OCI-LY3 (cell line): ENCODE measurements around the gene ATG3.
"Not testable (repeated sequence)": the region's sequence is repeated elsewhere in the genome, so short reads cannot be mapped to it uniquely, and the experiment has no call there.

Experiments used
- H2AFZ ChIP-seq: fragments of 200-600, 300-600 bp; shearing (Covaris generic); 2 replicates; pipeline ENCODE4 v1.6.0; 2014; ENCODE audit warnings: antibody characterized with exemption, low read depth, low read length
- H3K27ac ChIP-seq: fragments of 200-600, 300-600 bp; sonication (generic); 2 replicates; pipeline ENCODE4 v1.5.1; 2014; ENCODE audit warnings: mild to moderate bottlenecking, low read length, moderate library complexity, mixed read lengths
- H3K27me3 ChIP-seq: fragments of 200-600, 300-600 bp; sonication (generic); 2 replicates; pipeline ENCODE4 v1.6.1; 2014; ENCODE audit warnings: low read depth, low read length, mixed read lengths
- H3K36me3 ChIP-seq: fragments of 200-600, 300-600 bp; sonication (generic); replicated peaks from 2 replicates; pipeline ENCODE3; 2014; ENCODE audit warnings: low read depth, low read length, mixed read lengths
- H3K4me1 ChIP-seq: fragments of 300-600, 200-600 bp; sonication (generic); 2 replicates; pipeline ENCODE4 v1.6.1; 2014; ENCODE audit warnings: low read length, mixed read lengths
- H3K4me2 ChIP-seq: fragments of 200-600, 300-600 bp; sonication (generic); 2 replicates; pipeline ENCODE4 v1.6.1; 2014; ENCODE audit warnings: low read length, mixed read lengths
- H3K4me3 ChIP-seq: fragments of 300-600, 200-600 bp; sonication (generic); 2 replicates; pipeline ENCODE4 v1.5.1; 2014; ENCODE audit warnings: antibody characterized with exemption, mild to moderate bottlenecking, low read length, moderate library complexity
- H3K79me2 ChIP-seq: fragments of 300-600, 200-600 bp; shearing (Covaris generic); 2 replicates; pipeline ENCODE4 v1.6.1; 2014; ENCODE audit warnings: mild to moderate bottlenecking, low read length, mixed read lengths
- H3K9ac ChIP-seq: fragments of 300-600, 200-600 bp; shearing (Covaris generic); 2 replicates; pipeline ENCODE4 v1.6.0; 2014; ENCODE audit warnings: mild to moderate bottlenecking, low read length, moderate library complexity
- H3K9me3 ChIP-seq: fragments of 200-600, 300-600 bp; shearing (Covaris generic); 2 replicates; pipeline ENCODE4 v1.6.1; 2014; ENCODE audit warnings: low read length, mixed read lengths; ENCODE audit not compliant: insufficient read depth
- H4K20me1 ChIP-seq: fragments of 200-600, 300-600 bp; sonication (generic); 2 replicates; pipeline ENCODE4 v1.6.1; 2016; ENCODE audit warnings: low read length, mixed read lengths; ENCODE audit not compliant: insufficient read depth
- EZH2phosphoT487 ChIP-seq: fragments of 200-600 bp; shearing (Covaris generic); IDR thresholded peaks from 2 replicates; pipeline ENCODE4 v1.6.1; 2018; ENCODE audit warnings: antibody characterized with exemption, mixed run types, low read depth
- TF ChIP-seq, protein P1 (sequence below): fragments of 200-600, 300-600 bp; sonication (generic); IDR thresholded peaks from 2 replicates; pipeline ENCODE4 v1.5.1; 2014; ENCODE audit warnings: antibody characterized with exemption, low read length, low read depth

Gene ATG3

DNA sequence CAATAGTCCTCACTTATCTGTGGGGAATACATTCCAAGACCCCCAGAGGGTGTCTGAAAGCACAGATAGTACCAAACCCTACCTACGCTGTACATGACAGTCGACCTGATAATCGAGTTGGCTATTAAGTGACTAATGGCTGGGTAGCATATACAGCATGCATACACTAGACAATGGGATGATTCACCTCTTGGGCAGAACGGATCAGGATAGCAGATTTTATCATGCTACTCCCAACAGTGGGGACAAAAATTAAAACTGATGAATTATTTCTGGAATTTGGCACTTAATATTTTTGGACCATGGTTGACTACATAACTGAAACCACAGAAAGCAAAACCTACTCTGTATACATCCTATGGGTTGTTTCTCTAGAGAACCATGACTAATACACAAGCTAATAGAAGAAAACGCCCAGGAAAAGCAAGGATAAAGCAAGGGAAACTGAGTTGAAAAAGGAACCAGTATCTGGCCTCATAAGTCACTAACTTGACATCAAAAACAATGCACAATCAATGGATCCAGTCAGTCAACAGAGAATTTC is 15.5 kb downstream of the ATG3 start:
- 0 out of 2 replicates have a peak, but pooled peaks cover 2% of the 10 kb centered on the region for H3K79me2 ChIP-seq
- H3K36me3 ChIP-seq: peaks cover 66% of the 10 kb centered on the region
- no peak overlapping the region for H3K4me2 ChIP-seq
- peaks cover 16% of the 10 kb centered on the region for H3K4me1 ChIP-seq
- no peaks in the 10 kb centered on the region for H4K20me1 ChIP-seq
- no peak overlapping the region for H3K4me3 ChIP-seq
- H3K9ac ChIP-seq: no peak overlapping the region
- no peak for TF ChIP-seq EZH2phosphoT487
- TF ChIP-seq, protein P1, sequence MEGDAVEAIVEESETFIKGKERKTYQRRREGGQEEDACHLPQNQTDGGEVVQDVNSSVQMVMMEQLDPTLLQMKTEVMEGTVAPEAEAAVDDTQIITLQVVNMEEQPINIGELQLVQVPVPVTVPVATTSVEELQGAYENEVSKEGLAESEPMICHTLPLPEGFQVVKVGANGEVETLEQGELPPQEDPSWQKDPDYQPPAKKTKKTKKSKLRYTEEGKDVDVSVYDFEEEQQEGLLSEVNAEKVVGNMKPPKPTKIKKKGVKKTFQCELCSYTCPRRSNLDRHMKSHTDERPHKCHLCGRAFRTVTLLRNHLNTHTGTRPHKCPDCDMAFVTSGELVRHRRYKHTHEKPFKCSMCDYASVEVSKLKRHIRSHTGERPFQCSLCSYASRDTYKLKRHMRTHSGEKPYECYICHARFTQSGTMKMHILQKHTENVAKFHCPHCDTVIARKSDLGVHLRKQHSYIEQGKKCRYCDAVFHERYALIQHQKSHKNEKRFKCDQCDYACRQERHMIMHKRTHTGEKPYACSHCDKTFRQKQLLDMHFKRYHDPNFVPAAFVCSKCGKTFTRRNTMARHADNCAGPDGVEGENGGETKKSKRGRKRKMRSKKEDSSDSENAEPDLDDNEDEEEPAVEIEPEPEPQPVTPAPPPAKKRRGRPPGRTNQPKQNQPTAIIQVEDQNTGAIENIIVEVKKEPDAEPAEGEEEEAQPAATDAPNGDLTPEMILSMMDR: no peak
- no peaks in the 10 kb centered on the region for H3K9me3 ChIP-seq
- H3K27me3 ChIP-seq: no peaks in the 10 kb centered on the region
- H2AFZ ChIP-seq: no peak overlapping the region
- no peak overlapping the region for H3K27ac ChIP-seq

DNA sequence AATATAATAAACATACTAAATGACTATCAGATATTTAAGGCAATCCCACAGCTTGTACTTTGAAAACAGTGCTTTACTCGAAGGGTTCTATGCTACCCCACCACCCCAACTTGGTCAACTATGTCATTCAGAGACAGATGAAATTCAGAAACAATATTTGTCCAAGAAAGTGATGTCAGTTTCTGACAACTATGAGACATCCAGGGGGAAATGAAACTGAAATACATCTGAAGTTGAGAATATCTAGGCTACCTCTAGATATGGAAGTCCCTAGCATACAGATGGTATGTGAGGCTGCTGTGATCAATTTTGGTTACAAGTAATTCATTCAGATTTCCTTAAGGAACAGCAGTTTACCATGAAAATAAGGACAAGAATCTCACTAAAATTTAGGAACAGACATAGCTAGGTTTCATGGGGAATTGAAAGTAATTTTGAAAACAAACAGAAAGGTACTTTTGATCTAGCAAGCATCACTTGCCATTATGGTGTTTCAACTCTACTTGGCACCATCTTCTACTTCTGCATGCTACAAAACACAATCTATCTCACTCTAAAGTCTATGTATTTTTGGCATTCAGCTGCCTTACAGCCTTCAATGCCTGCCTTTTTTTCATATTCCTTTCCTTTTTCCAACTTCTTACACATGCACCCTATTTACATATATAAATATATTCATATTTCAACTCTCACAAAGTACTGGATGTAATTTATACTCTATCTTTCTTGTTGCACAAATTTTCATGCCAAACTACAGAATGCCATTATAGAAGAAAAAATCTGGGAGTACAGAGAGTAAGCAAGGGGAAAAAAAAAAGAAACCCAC is 21.7 kb downstream of the ATG3 start:
- TF ChIP-seq, protein P1: no peak
- peak overlapping the region; percentile 51 for H3K4me2 ChIP-seq
- peak overlapping the region; percentile 24 for H3K4me3 ChIP-seq
- H3K27ac ChIP-seq: peak overlapping the region; percentile 69
- no peaks in the 10 kb centered on the region for H3K9me3 ChIP-seq
- H3K36me3 ChIP-seq: peaks cover 40% of the 10 kb centered on the region
- H4K20me1 ChIP-seq: no peaks in the 10 kb centered on the region
- no peaks in the 10 kb centered on the region for H3K79me2 ChIP-seq
- no peak overlapping the region for H3K9ac ChIP-seq
- no peak overlapping the region for H2AFZ ChIP-seq
- H3K27me3 ChIP-seq: no peaks in the 10 kb centered on the region
- peaks cover 38% of the 10 kb centered on the region for H3K4me1 ChIP-seq

DNA sequence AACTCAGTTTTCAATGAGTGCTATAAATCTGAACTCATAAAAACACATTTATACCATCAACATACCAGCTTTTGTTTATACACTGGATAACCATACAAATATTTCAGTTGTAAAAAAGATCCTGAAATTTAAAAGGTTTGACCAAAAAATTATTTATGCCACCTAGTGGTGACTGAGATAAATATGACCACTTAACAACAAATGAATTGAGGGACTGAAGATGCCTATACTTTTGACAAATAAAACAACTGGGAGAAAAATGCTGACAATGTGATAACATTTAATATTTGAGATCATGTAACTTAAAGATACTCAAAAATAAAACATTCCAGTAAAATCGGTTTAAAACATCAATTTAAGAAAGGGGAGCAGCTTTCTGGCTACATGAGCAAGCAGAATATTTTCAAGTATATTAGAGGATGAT is 30.4 kb downstream of the ATG3 start:
- Histone ChIP-seq H3K4me1 (no peaks in the 10 kb centered on the region), H4K20me1 (no peaks in the 10 kb centered on the region), H3K4me3 (no peak overlapping the region), H3K27me3 (no peaks in the 10 kb centered on the region), H2AFZ (no peak overlapping the region), H3K36me3 (peaks cover 18% of the 10 kb centered on the region), H3K4me2 (no peak overlapping the region), H3K9me3 (no peaks in the 10 kb centered on the region), H3K9ac (no peak overlapping the region), H3K27ac (no peak overlapping the region), H3K79me2 (no peaks in the 10 kb centered on the region)
- TF ChIP-seq, protein P1: peak; percentile 72
- no peak for TF ChIP-seq EZH2phosphoT487

DNA sequence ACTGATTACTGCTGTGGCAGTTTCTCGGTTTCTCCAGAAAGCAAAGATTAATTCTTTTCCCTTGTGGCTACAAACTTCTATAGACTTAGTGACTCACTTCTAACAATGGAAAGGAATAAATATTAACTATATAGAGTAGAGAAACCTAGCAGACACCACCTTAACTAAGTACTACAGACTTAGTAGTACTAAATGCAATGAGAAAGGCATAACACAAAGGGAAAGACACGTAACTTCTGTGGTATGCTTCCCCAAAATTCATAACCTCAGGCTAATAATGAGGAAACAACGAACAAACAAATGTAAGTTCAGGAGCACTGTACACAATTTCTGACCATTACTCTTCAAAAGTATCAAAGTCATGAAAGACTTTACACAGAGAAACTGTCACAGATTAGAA is 31.2 kb downstream of the ATG3 start:
- Histone ChIP-seq H3K9me3 (no peaks in the 10 kb centered on the region), H3K4me3 (no peak overlapping the region), H3K27ac (no peak overlapping the region), H3K9ac (no peak overlapping the region), H3K36me3 (peaks cover 18% of the 10 kb centered on the region), H3K27me3 (no peaks in the 10 kb centered on the region), H3K79me2 (no peaks in the 10 kb centered on the region), H3K4me1 (no peaks in the 10 kb centered on the region), H2AFZ (no peak overlapping the region), H3K4me2 (no peak overlapping the region), H4K20me1 (no peaks in the 10 kb centered on the region)
- TF ChIP-seq, protein P1: no peak
- no peak for TF ChIP-seq EZH2phosphoT487

DNA sequence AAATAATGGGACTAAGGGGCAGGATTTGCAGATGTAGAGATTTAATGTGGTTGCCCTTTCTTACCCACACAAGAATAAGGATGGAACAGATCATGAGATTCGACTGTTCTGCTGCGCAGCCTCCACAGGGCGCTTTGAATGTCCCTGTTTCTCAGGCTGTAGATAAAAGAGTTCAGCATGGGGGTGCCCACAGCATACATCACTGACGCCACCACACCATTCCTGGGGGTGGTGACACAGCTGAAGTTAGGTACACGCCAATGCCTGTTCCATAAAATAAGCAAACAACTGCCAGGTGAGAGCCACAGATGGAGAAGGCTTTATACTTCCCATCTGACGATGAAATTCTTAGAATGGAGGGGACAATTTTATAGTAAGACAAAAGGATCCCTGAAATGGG is 37.6 kb downstream of the ATG3 start:
- not testable (repeated sequence) for H3K4me2 ChIP-seq, H4K20me1 ChIP-seq, H3K9me3 ChIP-seq, H2AFZ ChIP-seq, H3K27me3 ChIP-seq, H3K27ac ChIP-seq, H3K4me3 ChIP-seq, H3K9ac ChIP-seq, H3K36me3 ChIP-seq, H3K4me1 ChIP-seq, H3K79me2 ChIP-seq
